D721Med (cell line): Measurements from ENCODE around the gene FARS2.

Source experiments
- DNase-seq: peaks from one replicate; pipeline ENCODE4 v3.0.0; 2011; ENCODE audit warnings: low spot score; ENCODE audit not compliant: insufficient read length
- FAIRE-seq: peaks from 2 replicates; lab custom pipeline; 2011; peaks lifted over from hg19 to GRCh38; lab: Jason Lieb, UNC
- CTCF ChIP-seq: IDR thresholded peaks from 2 replicates; pipeline ENCODE4 v1.5.1; 2012; ENCODE audit warnings: mild to moderate bottlenecking, control low read depth; ENCODE audit not compliant: insufficient read depth; ENCODE audit errors: missing control alignments

FARS2 gene

GRCh38 chr6:5712349-5713215 is 451.3 kb downstream of the FARS2 start:
- no peak for FAIRE-seq

GRCh38 chr6:5713519-5713918 is 452.2 kb downstream of the FARS2 start:
- FAIRE-seq (no peak), DNase-seq (no peak)
- TF ChIP-seq CTCF = no peak

More at GRCh38 chr6:5712349-5713215, 451.3 kb downstream of the FARS2 start:
- TF ChIP-seq CTCF = no peak
- DNase-seq = no peak

- FAIRE-seq = no peak
- no peak for DNase-seq
- no peak for TF ChIP-seq CTCF
Observed at GRCh38 chr6:5718231-5718947, 457.1 kb downstream of the FARS2 start.

GRCh38 chr6:5723841-5724691 is 462.8 kb downstream of the FARS2 start:
- DNase-seq (no peak), FAIRE-seq (no peak)
- no peak for TF ChIP-seq CTCF

- no peak for TF ChIP-seq CTCF
- FAIRE-seq (no peak), DNase-seq (no peak)
Observed at GRCh38 chr6:5724911-5725310, 463.6 kb downstream of the FARS2 start.

- TF ChIP-seq CTCF = no peak
- DNase-seq = no peak
- no peak for FAIRE-seq
Observed at GRCh38 chr6:5726976-5727718, 465.8 kb downstream of the FARS2 start.
